Right atrium auricular region (tissue), 2 donors: ENCODE data around the gene NAB2. TPM values are rescaled to one million over a fixed set of nuclear protein-coding genes. Genes with fewer than 3 reads are reported as not detected.
A peak's percentile ranks its signal among the peaks of the same experiment; 100 is the strongest.

Experiments used
- DNase-seq: peaks from one replicate; pipeline ENCODE4 v3.0.0-alpha.2; 2019; ENCODE audit warnings: low spot score
- H3K27ac ChIP-seq, 2 donors: fragments of 200-600 bp; sonication (generic); 1 replicate in 1 of 2; 2 replicates in 1 of 2; pipeline ENCODE4 v1.5.1; 2016 to 2019
- H3K27me3 ChIP-seq, 2 donors: fragments of 200-600 bp; sonication (generic); one replicate each; pipeline versions ENCODE4 v1.5.1 to v1.6.0; 2017 to 2019
- H3K36me3 ChIP-seq: fragments of 200-600 bp; sonication (generic); one replicate; pipeline ENCODE4 v1.5.1; 2016
- H3K4me1 ChIP-seq, 2 donors: fragments of 200-600 bp; sonication (generic); one replicate each; pipeline versions ENCODE4 v1.5.1 to v1.6.0; 2017 to 2019
- H3K4me3 ChIP-seq, 2 donors: fragments of 200-600 bp; sonication (generic); 1 replicate in 1 of 2; 2 replicates in 1 of 2; pipeline ENCODE4 v1.5.1; 2017 to 2019; ENCODE audit warnings: mild to moderate bottlenecking in 1 of 2, moderate library complexity in 1 of 2
- H3K9me3 ChIP-seq, 2 donors: fragments of 200-600 bp; sonication (generic); one replicate each; pipeline ENCODE4 v1.5.1; 2019
- total RNA-seq, 2 donors: library from RNA; depleted of rRNA; stranded (reverse); fragments of >200 nt; gene quantifications; one replicate each; pipeline ENCODE4 v1.1.0, GENCODE V29; 2016
- TF ChIP-seq, protein P1 (sequence below), 2 donors: fragments of 200-600 bp; sonication (generic); IDR thresholded peaks; one replicate each; pipeline ENCODE4 v1.5.1; 2019; ENCODE audit warnings: antibody characterized with exemption in 2 of 2

NAB2 gene
- total RNA-seq, 2 donors from 2014 or later = 9.0 to 21.1 TPM

DNA sequence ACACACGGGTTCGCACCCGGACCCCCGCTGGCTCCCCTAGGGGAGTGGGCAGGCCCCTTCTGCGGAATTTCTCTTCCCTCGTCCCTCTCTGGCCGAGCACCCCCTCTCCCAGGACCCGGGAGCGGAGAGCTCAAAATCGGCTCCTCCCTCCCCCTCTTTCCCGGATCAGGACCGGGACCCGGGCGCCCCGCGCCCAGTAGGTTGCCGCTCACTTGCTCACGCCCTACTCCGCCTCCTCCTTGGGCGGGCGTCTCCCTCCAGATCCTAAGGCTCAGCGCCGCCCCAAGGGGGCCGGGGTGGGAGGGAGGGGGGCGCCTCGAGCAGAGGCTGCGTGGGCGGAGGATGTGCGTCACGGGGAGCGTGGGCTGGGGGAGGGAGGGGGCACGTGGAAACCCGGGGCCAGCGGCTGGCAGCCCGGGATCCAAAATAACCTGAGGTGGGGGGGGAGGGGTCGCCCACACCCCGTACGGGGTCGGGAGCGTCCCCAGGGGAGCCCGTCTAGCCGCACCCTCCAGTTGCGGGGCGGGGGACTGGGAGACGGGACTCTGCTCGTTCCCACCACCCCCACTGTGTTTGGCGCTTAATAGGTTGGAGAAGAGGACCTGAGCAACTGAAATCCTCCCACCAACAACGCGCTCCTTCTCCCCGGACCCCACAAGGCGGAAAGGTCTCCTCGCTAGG is 1.8 kb upstream of the NAB2 start:
- TF ChIP-seq, protein P1, sequence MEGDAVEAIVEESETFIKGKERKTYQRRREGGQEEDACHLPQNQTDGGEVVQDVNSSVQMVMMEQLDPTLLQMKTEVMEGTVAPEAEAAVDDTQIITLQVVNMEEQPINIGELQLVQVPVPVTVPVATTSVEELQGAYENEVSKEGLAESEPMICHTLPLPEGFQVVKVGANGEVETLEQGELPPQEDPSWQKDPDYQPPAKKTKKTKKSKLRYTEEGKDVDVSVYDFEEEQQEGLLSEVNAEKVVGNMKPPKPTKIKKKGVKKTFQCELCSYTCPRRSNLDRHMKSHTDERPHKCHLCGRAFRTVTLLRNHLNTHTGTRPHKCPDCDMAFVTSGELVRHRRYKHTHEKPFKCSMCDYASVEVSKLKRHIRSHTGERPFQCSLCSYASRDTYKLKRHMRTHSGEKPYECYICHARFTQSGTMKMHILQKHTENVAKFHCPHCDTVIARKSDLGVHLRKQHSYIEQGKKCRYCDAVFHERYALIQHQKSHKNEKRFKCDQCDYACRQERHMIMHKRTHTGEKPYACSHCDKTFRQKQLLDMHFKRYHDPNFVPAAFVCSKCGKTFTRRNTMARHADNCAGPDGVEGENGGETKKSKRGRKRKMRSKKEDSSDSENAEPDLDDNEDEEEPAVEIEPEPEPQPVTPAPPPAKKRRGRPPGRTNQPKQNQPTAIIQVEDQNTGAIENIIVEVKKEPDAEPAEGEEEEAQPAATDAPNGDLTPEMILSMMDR (IDR thresholded peaks at IDR 0.05) = no peak
- H3K27ac ChIP-seq = peak overlapping the region; percentile 97 to 100
- H3K4me1 ChIP-seq = peaks cover 0 to 43% of the 10 kb centered on the region in 2 donors
- peaks cover 12% of the 10 kb centered on the region for H3K36me3 ChIP-seq
- no peaks in the 10 kb centered on the region for H3K9me3 ChIP-seq
- H3K27me3 ChIP-seq = no peaks in the 10 kb centered on the region
- peak overlapping the region; percentile 58 to 84 for H3K4me3 ChIP-seq
- peak; percentile 94 for DNase-seq

DNA sequence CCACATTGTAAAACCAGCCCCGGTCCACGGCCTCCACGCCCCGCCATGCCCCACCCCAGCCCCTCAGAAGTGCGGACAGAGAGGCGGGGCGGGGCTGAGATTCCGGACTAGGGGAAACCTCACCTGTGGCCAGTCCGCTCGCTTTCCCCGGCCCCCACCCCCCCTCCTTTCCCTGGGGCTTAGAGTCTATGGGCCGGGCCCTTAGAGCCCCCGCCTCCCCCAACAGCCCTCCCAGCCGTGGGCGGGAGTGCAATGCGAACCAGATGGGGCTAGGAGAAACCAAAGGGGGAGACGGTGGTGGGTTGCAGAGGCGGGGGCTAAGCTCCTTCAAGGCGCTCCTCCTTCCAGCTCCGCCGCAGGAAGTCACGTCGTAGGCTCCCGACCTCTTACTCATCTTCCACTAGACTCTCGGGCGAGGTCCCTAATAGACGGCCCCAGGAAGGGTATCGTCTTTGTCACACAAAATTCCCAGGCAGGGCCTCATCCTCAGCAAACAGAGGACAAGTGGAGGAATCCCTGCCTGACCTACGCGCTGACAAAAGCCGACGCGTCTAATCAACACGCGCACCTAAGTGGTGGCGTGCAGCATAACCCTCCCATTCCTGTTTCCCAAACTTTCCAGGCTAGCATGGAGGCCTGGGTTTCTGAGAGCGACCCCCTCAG is 1.1 kb upstream of the NAB2 start:
- Histone ChIP-seq H3K27ac (peak overlapping the region; percentile 97 to 100), H3K27me3 (no peaks in the 10 kb centered on the region), H3K4me3 (peak overlapping the region; percentile 58 to 84), H3K4me1 (peaks cover 0 to 50% of the 10 kb centered on the region in 2 donors), H3K36me3 (peaks cover 18% of the 10 kb centered on the region), H3K9me3 (no peaks in the 10 kb centered on the region)
- TF ChIP-seq, protein P1 (IDR thresholded peaks at IDR 0.05) = no peak
- peak; percentile 89 for DNase-seq

DNA sequence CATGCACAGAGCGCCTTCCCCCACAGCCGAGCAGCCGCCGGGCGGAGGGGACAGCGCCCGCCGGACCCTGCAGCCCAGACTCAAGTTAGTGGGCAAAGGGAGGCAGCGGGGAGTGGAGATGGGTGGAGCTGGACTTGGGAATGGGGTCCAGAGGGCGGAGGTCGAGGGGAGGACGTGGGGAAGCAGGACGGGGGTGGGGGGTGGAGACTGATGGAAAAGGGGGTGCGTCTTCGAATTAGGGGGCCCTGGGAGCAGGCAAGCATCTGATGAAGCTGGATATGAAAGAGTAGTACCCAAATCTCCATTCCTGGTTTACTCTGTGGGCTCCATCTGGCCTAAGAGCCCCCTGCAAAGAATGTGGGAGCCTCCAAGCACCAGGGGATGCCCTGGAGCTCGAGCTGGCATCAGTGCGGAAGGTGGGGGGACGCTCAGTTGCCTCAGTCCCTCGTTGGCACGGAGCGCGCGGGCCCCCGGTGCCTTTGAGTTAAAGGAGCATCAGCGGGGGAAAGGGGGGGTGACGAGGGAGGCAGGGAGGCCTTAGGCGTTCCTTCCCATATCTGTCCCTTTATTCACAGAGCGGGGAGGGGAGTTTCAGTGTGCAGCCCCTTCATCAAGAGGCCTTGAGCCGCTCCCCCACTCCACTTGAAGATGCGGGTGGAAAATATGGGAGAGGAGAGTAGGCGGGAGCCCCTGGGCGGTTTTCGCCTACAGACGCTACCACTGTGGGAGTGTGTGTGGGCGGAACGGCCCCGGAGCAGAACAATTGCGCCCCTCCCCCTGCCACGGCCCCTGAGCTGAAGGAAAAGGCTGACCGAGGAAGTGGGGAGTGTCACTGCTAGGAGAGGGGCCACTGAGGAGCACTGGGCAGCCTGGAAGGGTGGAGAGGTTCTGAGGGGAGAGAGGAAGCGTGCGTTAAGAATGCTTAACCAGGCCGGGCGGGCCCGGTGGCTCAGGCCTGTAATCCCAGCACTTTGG is 644 bp downstream of the NAB2 start:
- no peaks in the 10 kb centered on the region for H3K27me3 ChIP-seq
- H3K4me1 ChIP-seq = peaks cover 0 to 68% of the 10 kb centered on the region in 2 donors
- DNase-seq = peak; percentile 86
- TF ChIP-seq, protein P1 (IDR thresholded peaks at IDR 0.05) = no peak
- peak overlapping the region; percentile 82 to 84 for H3K4me3 ChIP-seq
- peak overlapping the region; percentile 97 to 100 for H3K27ac ChIP-seq
- no peaks in the 10 kb centered on the region for H3K9me3 ChIP-seq
- peaks cover 27% of the 10 kb centered on the region for H3K36me3 ChIP-seq

DNA sequence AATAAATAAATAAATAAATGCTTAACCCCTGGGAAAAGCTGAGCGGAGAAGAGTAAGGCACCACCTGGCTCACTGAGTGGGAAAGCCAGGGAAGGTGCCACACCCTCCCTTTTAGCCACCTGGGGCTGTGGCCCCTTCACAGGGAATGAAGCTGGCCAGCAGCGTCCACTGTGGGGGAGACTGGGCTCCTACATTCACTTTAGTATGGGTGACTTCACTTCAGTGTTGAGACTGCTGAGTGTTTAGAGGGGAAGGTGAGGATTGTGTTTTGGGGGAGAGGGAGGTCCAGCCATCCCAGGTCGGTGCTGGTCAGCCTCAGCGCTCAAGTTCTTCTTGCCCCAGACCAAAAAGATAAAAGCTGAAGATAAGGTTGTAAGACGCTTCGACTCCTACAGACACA is 1.6 kb downstream of the NAB2 start:
- Histone ChIP-seq H3K9me3 (no peaks in the 10 kb centered on the region), H3K4me1 (peaks cover 0 to 71% of the 10 kb centered on the region in 2 donors), H3K27ac (peak overlapping the region; percentile 97 to 100), H3K4me3 (peak overlapping the region; percentile 82 to 84), H3K36me3 (peaks cover 36% of the 10 kb centered on the region), H3K27me3 (no peaks in the 10 kb centered on the region)
- no peak for DNase-seq
- TF ChIP-seq, protein P1 (IDR thresholded peaks at IDR 0.05) = no peak

DNA sequence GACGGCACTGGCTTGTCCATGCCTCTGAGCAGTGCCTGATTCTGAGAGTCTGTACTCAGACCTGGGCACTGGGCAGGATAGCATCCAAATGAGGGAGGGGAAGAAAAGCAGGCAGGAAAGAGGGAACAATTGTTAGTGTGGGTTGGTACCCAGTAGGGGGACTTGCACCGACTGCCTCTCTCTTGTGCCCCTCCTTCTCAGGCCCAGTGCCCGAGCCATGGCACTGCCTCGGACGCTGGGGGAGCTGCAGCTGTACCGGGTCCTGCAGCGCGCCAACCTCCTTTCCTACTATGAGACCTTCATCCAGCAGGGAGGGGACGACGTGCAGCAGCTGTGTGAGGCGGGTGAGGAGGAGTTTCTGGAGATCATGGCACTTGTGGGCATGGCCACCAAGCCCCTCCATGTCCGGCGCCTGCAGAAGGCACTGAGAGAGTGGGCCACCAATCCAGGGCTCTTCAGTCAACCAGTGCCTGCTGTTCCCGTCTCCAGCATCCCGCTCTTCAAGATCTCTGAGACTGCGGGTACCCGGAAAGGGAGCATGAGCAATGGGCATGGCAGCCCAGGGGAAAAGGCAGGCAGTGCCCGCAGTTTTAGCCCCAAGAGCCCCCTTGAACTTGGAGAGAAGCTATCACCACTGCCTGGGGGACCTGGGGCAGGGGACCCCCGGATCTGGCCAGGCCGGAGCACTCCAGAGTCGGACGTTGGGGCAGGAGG is 2.2 kb downstream of the NAB2 start:
- TF ChIP-seq, protein P1 (IDR thresholded peaks at IDR 0.05) = no peak
- H3K36me3 ChIP-seq = peaks cover 41% of the 10 kb centered on the region
- H3K4me1 ChIP-seq = peaks cover 0 to 66% of the 10 kb centered on the region in 2 donors
- no peaks in the 10 kb centered on the region for H3K27me3 ChIP-seq
- H3K4me3 ChIP-seq = peak overlapping the region; percentile 82 to 84
- peak overlapping the region in 1 of 2 donors; percentile 100 for H3K27ac ChIP-seq
- H3K9me3 ChIP-seq = no peaks in the 10 kb centered on the region
- no peak for DNase-seq
